Central memory CD8-positive, alpha-beta T cell (primary cell): Measurements from ENCODE around the gene NT5DC1.

Source experiments
- ATAC-seq: fragments of 150-1000 bp; cut with Tn5 transposase; replicated peaks from 2 replicates; pipeline ENCODE4 v1.10.0; 2022; ENCODE audit warnings: mild to moderate bottlenecking, moderate FRiP score, moderate number of reproducible peaks; ENCODE audit not compliant: poor library complexity, severe bottlenecking; ENCODE audit errors: extremely low read depth
- DNase-seq, 2 donors: peaks; one replicate each; pipeline ENCODE4 v3.0.0; 2021; ENCODE audit warnings: low spot score in 2 of 2
- H3K27ac Mint-ChIP-seq: one replicate; pipeline ENCODE4 v1.8.0; 2022; ENCODE audit warnings: low read depth, mild to moderate bottlenecking, moderate library complexity, mixed read lengths
- H3K27me3 Mint-ChIP-seq: one replicate; pipeline ENCODE4 v1.8.0; 2022; ENCODE audit warnings: mixed read lengths
- H3K36me3 Mint-ChIP-seq: one replicate; pipeline ENCODE4 v1.8.0; 2022; ENCODE audit warnings: mild to moderate bottlenecking, moderate library complexity, mixed read lengths; ENCODE audit not compliant: insufficient read depth
- H3K4me1 Mint-ChIP-seq: one replicate; pipeline ENCODE4 v1.8.0; 2022; ENCODE audit warnings: mixed read lengths
- H3K4me3 Mint-ChIP-seq: one replicate; pipeline ENCODE4 v1.8.0; 2022; ENCODE audit warnings: mild to moderate bottlenecking, moderate library complexity, mixed read lengths
- H3K9me3 Mint-ChIP-seq: one replicate; pipeline ENCODE4 v1.8.0; 2022; ENCODE audit warnings: mixed read lengths

NT5DC1 gene

GRCh38 chr6:116100419-116101301 lies at the start of gene NT5DC1:
Gene NT5DC1, plus strand, starts transcription at chr6:116100853. Its CDS starts 78 bp downstream, at chr6:116100931.
- peak; percentile 67 to 76 for DNase-seq
- peaks cover 45% of the 10 kb centered on the region for H3K4me1 Mint-ChIP-seq
- no peaks in the 10 kb centered on the region for H3K27me3 Mint-ChIP-seq
- ATAC-seq: peak; percentile 89
- peak within 1 kb of the TSS; percentile 67 for H3K27ac Mint-ChIP-seq
- peaks cover 4% of the 10 kb centered on the region for H3K9me3 Mint-ChIP-seq
- H3K4me3 Mint-ChIP-seq: peak within 1 kb of the TSS; percentile 89
- H3K36me3 Mint-ChIP-seq: peaks cover 9% of the 10 kb centered on the region

GRCh38 chr6:116051244-116051643 lies 49.4 kb upstream of the NT5DC1 start:
- no peak for ATAC-seq
- peaks cover 24% of the 10 kb centered on the region for H3K27me3 Mint-ChIP-seq
- no peaks in the 10 kb centered on the region for H3K4me1 Mint-ChIP-seq
- DNase-seq: no peak
- H3K36me3 Mint-ChIP-seq: no peaks in the 10 kb centered on the region
- H3K27ac Mint-ChIP-seq: no peak overlapping the region
- no peak overlapping the region for H3K4me3 Mint-ChIP-seq
- H3K9me3 Mint-ChIP-seq: no peaks in the 10 kb centered on the region

- Mint-ChIP-seq H3K27me3 (peaks cover 25% of the 10 kb centered on the region), H3K9me3 (no peaks in the 10 kb centered on the region), H3K27ac (no peak overlapping the region), H3K4me3 (no peak overlapping the region), H3K4me1 (no peaks in the 10 kb centered on the region), H3K36me3 (no peaks in the 10 kb centered on the region)
- DNase-seq (no peak), ATAC-seq (no peak)
Observed at GRCh38 chr6:116055513-116055912, 45.1 kb upstream of the NT5DC1 start.

GRCh38 chr6:116057766-116058165 lies 42.9 kb upstream of the NT5DC1 start:
- no peak overlapping the region for H3K4me3 Mint-ChIP-seq
- H3K36me3 Mint-ChIP-seq: no peaks in the 10 kb centered on the region
- H3K4me1 Mint-ChIP-seq: no peaks in the 10 kb centered on the region
- no peak overlapping the region for H3K27ac Mint-ChIP-seq
- no peaks in the 10 kb centered on the region for H3K9me3 Mint-ChIP-seq
- no peak for DNase-seq
- ATAC-seq: no peak
- peaks cover 37% of the 10 kb centered on the region for H3K27me3 Mint-ChIP-seq

GRCh38 chr6:116059713-116060571 lies 40.7 kb upstream of the NT5DC1 start:
- ATAC-seq (no peak), DNase-seq (no peak)
- H3K9me3 Mint-ChIP-seq: no peaks in the 10 kb centered on the region
- H3K4me3 Mint-ChIP-seq: no peak overlapping the region
- H3K4me1 Mint-ChIP-seq: no peaks in the 10 kb centered on the region
- H3K27ac Mint-ChIP-seq: no peak overlapping the region
- H3K27me3 Mint-ChIP-seq: peaks cover 37% of the 10 kb centered on the region
- no peaks in the 10 kb centered on the region for H3K36me3 Mint-ChIP-seq

- Mint-ChIP-seq H3K4me3 (no peak within 1 kb of the TSS), H3K4me1 (no peaks in the 10 kb centered on the region), H3K36me3 (no peaks in the 10 kb centered on the region), H3K27me3 (peaks cover 37% of the 10 kb centered on the region), H3K27ac (no peak within 1 kb of the TSS), H3K9me3 (no peaks in the 10 kb centered on the region)
- ATAC-seq: no peak
- no peak for DNase-seq
Observed at GRCh38 chr6:116060572-116061283, 39.9 kb upstream of the NT5DC1 start, which contains the start of gene FRK. Gene FRK, minus strand, starts transcription at chr6:116060891. Its CDS starts 580 bp downstream, at chr6:116060311.

GRCh38 chr6:116062496-116062895 lies 38.2 kb upstream of the NT5DC1 start:
- Mint-ChIP-seq H3K36me3 (no peaks in the 10 kb centered on the region), H3K9me3 (no peaks in the 10 kb centered on the region), H3K27me3 (peaks cover 42% of the 10 kb centered on the region), H3K27ac (no peak overlapping the region), H3K4me3 (no peak overlapping the region), H3K4me1 (no peaks in the 10 kb centered on the region)
- ATAC-seq: no peak
- DNase-seq: no peak

- ATAC-seq (no peak), DNase-seq (no peak)
- no peaks in the 10 kb centered on the region for H3K4me1 Mint-ChIP-seq
- no peak overlapping the region for H3K4me3 Mint-ChIP-seq
- H3K27ac Mint-ChIP-seq: no peak overlapping the region
- no peaks in the 10 kb centered on the region for H3K36me3 Mint-ChIP-seq
- no peaks in the 10 kb centered on the region for H3K9me3 Mint-ChIP-seq
- peaks cover 34% of the 10 kb centered on the region for H3K27me3 Mint-ChIP-seq
Observed at GRCh38 chr6:116064666-116065065, 36.0 kb upstream of the NT5DC1 start.

GRCh38 chr6:116066789-116067188 lies 33.9 kb upstream of the NT5DC1 start:
- ATAC-seq: no peak
- Mint-ChIP-seq H3K4me3 (no peak overlapping the region), H3K36me3 (no peaks in the 10 kb centered on the region), H3K4me1 (no peaks in the 10 kb centered on the region), H3K27me3 (peaks cover 14% of the 10 kb centered on the region), H3K9me3 (no peaks in the 10 kb centered on the region), H3K27ac (no peak overlapping the region)
- DNase-seq: no peak

- no peak for ATAC-seq
- DNase-seq: no peak
- H3K27me3 Mint-ChIP-seq: peaks cover 16% of the 10 kb centered on the region
- H3K27ac Mint-ChIP-seq: no peak overlapping the region
- no peaks in the 10 kb centered on the region for H3K36me3 Mint-ChIP-seq
- no peaks in the 10 kb centered on the region for H3K9me3 Mint-ChIP-seq
- no peaks in the 10 kb centered on the region for H3K4me1 Mint-ChIP-seq
- no peak overlapping the region for H3K4me3 Mint-ChIP-seq
Observed at GRCh38 chr6:116070101-116070500, 30.6 kb upstream of the NT5DC1 start.

- Mint-ChIP-seq H3K4me1 (no peaks in the 10 kb centered on the region), H3K4me3 (no peak overlapping the region), H3K9me3 (no peaks in the 10 kb centered on the region), H3K36me3 (no peaks in the 10 kb centered on the region), H3K27me3 (peaks cover 21% of the 10 kb centered on the region), H3K27ac (no peak overlapping the region)
- ATAC-seq: no peak
- DNase-seq: no peak
Observed at GRCh38 chr6:116070616-116071389, 29.9 kb upstream of the NT5DC1 start.

- Mint-ChIP-seq H3K9me3 (no peaks in the 10 kb centered on the region), H3K27ac (no peak overlapping the region), H3K36me3 (no peaks in the 10 kb centered on the region), H3K4me3 (no peak overlapping the region), H3K4me1 (no peaks in the 10 kb centered on the region), H3K27me3 (peaks cover 16% of the 10 kb centered on the region)
- ATAC-seq (no peak), DNase-seq (no peak)
Observed at GRCh38 chr6:116072368-116072767, 28.3 kb upstream of the NT5DC1 start.
